GM21723 (cell line): ENCODE results near the gene PCDH7.

Experiments used
- ATAC-seq: cut with Tn5 transposase; IDR thresholded peaks from one replicate; pipeline ENCODE4 v1.9.1; 2021; ENCODE audit warnings: mild to moderate bottlenecking, moderate library complexity; ENCODE audit not compliant: unreplicated experiment

Gene PCDH7

GRCh38 chr4:30720021-30720660 lies at the start of gene PCDH7:
Gene PCDH7 (plus strand): TSS chr4:30720369. CDS start chr4:30721423, 1,054 bp downstream.
- no peak for ATAC-seq

- no peak for ATAC-seq
Measured at GRCh38 chr4:30671926-30672448, 48.2 kb upstream of the PCDH7 start.

- ATAC-seq: no peak
Measured at GRCh38 chr4:30696191-30696590, 24.0 kb upstream of the PCDH7 start.

GRCh38 chr4:30714408-30715031 lies 5.6 kb upstream of the PCDH7 start:
- ATAC-seq: no peak

GRCh38 chr4:30716158-30716557 lies 4.0 kb upstream of the PCDH7 start:
- no peak for ATAC-seq

- no peak for ATAC-seq
Measured at GRCh38 chr4:30716681-30717207, 3.4 kb upstream of the PCDH7 start.

GRCh38 chr4:30717208-30718020 lies 2.8 kb upstream of the PCDH7 start:
- no peak for ATAC-seq

GRCh38 chr4:30718021-30718542 lies 2.1 kb upstream of the PCDH7 start:
- ATAC-seq: no peak

- ATAC-seq: no peak
Measured at GRCh38 chr4:30718641-30719453, 1.3 kb upstream of the PCDH7 start.

- ATAC-seq: no peak
Measured at GRCh38 chr4:30719454-30720020, 632 bp upstream of the PCDH7 start.

- ATAC-seq: no peak
Measured at GRCh38 chr4:30720661-30721184, 554 bp downstream of the PCDH7 start.

- ATAC-seq: no peak
Measured at GRCh38 chr4:30721185-30722091, 1.3 kb downstream of the PCDH7 start.

GRCh38 chr4:30722092-30722358 lies 1.9 kb downstream of the PCDH7 start:
- ATAC-seq: no peak

- no peak for ATAC-seq
Measured at GRCh38 chr4:30722359-30723200, 2.4 kb downstream of the PCDH7 start.

GRCh38 chr4:30723201-30723955 lies 3.2 kb downstream of the PCDH7 start:
- no peak for ATAC-seq

GRCh38 chr4:30724247-30724646 lies 4.1 kb downstream of the PCDH7 start:
- ATAC-seq: no peak

GRCh38 chr4:30725562-30725961 lies 5.4 kb downstream of the PCDH7 start:
- ATAC-seq: no peak
